HCT116 (cell line): ENCODE results near the gene NINJ2. TPM values are rescaled to one million over a fixed set of nuclear protein-coding genes. Genes with fewer than 3 reads are reported as not detected.

Source experiments
- ATAC-seq: fragments of 200-7000 bp; cut with Tn5 transposase; 2 replicates; pipeline ENCODE4 v1.9.1; 2020; ENCODE audit warnings: mild to moderate bottlenecking, moderate library complexity
- BruUV-seq: library from RNA; stranded (reverse); fragments of 400-500 nt; replicated peaks from 2 replicates; lab custom pipeline; 2021; lab: Mats Ljungman, UMichigan
- CTCF ChIA-PET: fragments of 300-600 bp; sonication (Branson Sonifier 250); formaldehyde crosslinking; loops from one replicate; lab custom pipeline; 2021; ENCODE audit warnings: antibody characterized with exemption; lab: Charles Lee
- POLR2A ChIA-PET: fragments of 300-600, 350-600 bp; sonication (Branson Sonifier 250); formaldehyde crosslinking; loops from one replicate; lab custom pipeline; 2021; ENCODE audit warnings: antibody characterized with exemption; lab: Charles Lee
- RAD21 ChIA-PET, 2 experiments: fragments of 300-600 bp; sonication (Branson Sonifier 250); formaldehyde crosslinking; loops; one replicate each; lab custom pipeline; 2023; ENCODE audit warnings: low total read pairs in 2 of 2; ENCODE audit not compliant: uncharacterized antibody in 2 of 2, unreplicated experiment in 2 of 2, low non-redundant PET in 1 of 2; lab: Charles Lee
- DNase-seq: peaks from one replicate; pipeline ENCODE4 v3.0.0-alpha.2; 2010; ENCODE audit warnings: low read depth, low spot score
- H2AFZ ChIP-seq: fragments of 200-600 bp; shearing (Covaris generic), sonication (generic); 2 replicates; pipeline ENCODE4 v1.6.1; 2017; ENCODE audit warnings: low read depth, mixed run types, mixed read lengths, antibody characterized with exemption, low read length; ENCODE audit not compliant: poor library complexity, severe bottlenecking
- H3K27ac ChIP-seq: 2 replicates; pipeline ENCODE4 v1.5.1; 2012; ENCODE audit warnings: low read depth, low read length
- H3K27me3 ChIP-seq: fragments of 200-600 bp; sonication (generic); 2 replicates; pipeline ENCODE4 v1.6.1; 2016; ENCODE audit warnings: mixed run types, low read length, mixed read lengths; ENCODE audit not compliant: insufficient read depth
- H3K36me3 ChIP-seq, 2 experiments: fragments of 200-500 bp in 1 of 2; fragments of 200-600 bp in 1 of 2; sonication (Bioruptor generic) in 1 of 2; sonication (generic) in 1 of 2; 2 replicates each; pipeline versions ENCODE4 v1.5.1 to v1.6.1; 2014 to 2016; ENCODE audit warnings: low read length in 2 of 2, inconsistent platforms in 1 of 2, mixed read lengths in 1 of 2, mixed run types in 1 of 2; ENCODE audit not compliant: insufficient read depth in 2 of 2, control insufficient read depth in 1 of 2
- H3K4me1 ChIP-seq, 2 experiments: fragments of 200-600 bp in 1 of 2; sonication (generic) in 1 of 2; 2 replicates each; pipeline versions ENCODE4 v1.5.1 to v1.6.1; 2012 to 2017; ENCODE audit warnings: low read length in 2 of 2, inconsistent platforms in 1 of 2, mild to moderate bottlenecking in 1 of 2, mixed read lengths in 1 of 2, mixed run types in 1 of 2, moderate library complexity in 1 of 2; ENCODE audit not compliant: insufficient read depth in 2 of 2, control insufficient read depth in 1 of 2
- H3K4me2 ChIP-seq: fragments of 200-600 bp; sonication (generic); 2 replicates; pipeline ENCODE4 v1.6.1; 2017; ENCODE audit warnings: mixed run types, low read length, mixed read lengths
- H3K4me3 ChIP-seq, 2 experiments: fragments of 200-600 bp in 1 of 2; sonication (generic) in 1 of 2; replicated peaks in 1 of 2; 2 replicates each; pipeline ENCODE4 v1.5.1; 2011 to 2016; ENCODE audit warnings: low read length in 2 of 2, control low read depth in 1 of 2, low read depth in 1 of 2, mild to moderate bottlenecking in 1 of 2, mixed read lengths in 1 of 2, mixed run types in 1 of 2
- H3K79me2 ChIP-seq: fragments of 200-600 bp; sonication (generic); 2 replicates; pipeline ENCODE4 v1.6.1; 2017; ENCODE audit warnings: mild to moderate bottlenecking, mixed run types, low read length, moderate library complexity, mixed read lengths; ENCODE audit not compliant: insufficient read depth
- H3K9ac ChIP-seq: fragments of 200-600 bp; sonication (generic); 2 replicates; pipeline ENCODE4 v1.6.1; 2016; ENCODE audit warnings: low read length, mixed read lengths
- H3K9me2 ChIP-seq: fragments of 200-600 bp; sonication (generic), shearing (Covaris generic); 2 replicates; pipeline ENCODE4 v1.6.1; 2017; ENCODE audit warnings: mixed run types, mild to moderate bottlenecking, moderate library complexity; ENCODE audit not compliant: insufficient read depth
- H3K9me3 ChIP-seq, 2 experiments: fragments of 200-500 bp in 1 of 2; fragments of 200-600 bp in 1 of 2; sonication (Bioruptor generic) in 1 of 2; sonication (generic) in 1 of 2; 2 replicates each; pipeline ENCODE4 v1.6.1; 2014 to 2017; ENCODE audit warnings: low read length in 2 of 2, mixed read lengths in 2 of 2, inconsistent platforms in 1 of 2, low read depth in 1 of 2, mild to moderate bottlenecking in 1 of 2, mixed run types in 1 of 2, moderate library complexity in 1 of 2; ENCODE audit not compliant: control insufficient read depth in 1 of 2, insufficient read depth in 1 of 2
- H4K20me1 ChIP-seq: fragments of 200-600 bp; sonication (generic), shearing (Covaris generic); 2 replicates; pipeline ENCODE4 v1.6.1; 2017; ENCODE audit warnings: mixed run types, mild to moderate bottlenecking, moderate library complexity; ENCODE audit not compliant: insufficient read depth
- CEBPB ChIP-seq: IDR thresholded peaks from 2 replicates; pipeline ENCODE4 v1.6.1; 2012; ENCODE audit warnings: low read depth
- ELF1 ChIP-seq: IDR thresholded peaks from 2 replicates; pipeline ENCODE4 v1.6.1; 2012; ENCODE audit warnings: low read depth, borderline replicate concordance
- EZH2 ChIP-seq: fragments of 200-600 bp; sonication (generic); IDR thresholded peaks from 2 replicates; pipeline ENCODE4 v1.6.1; 2017; ENCODE audit warnings: antibody characterized with exemption, mixed run types
- EZH2phosphoT487 ChIP-seq: fragments of 200-600 bp; IDR thresholded peaks from 2 replicates; pipeline ENCODE4 v1.6.1; 2018; ENCODE audit warnings: antibody characterized with exemption, borderline replicate concordance
- JUND ChIP-seq: IDR thresholded peaks from 2 replicates; pipeline ENCODE4 v1.6.1; 2012
- POLR2A ChIP-seq: IDR thresholded peaks from 2 replicates; pipeline ENCODE4 v1.7.0; 2011; ENCODE audit warnings: borderline replicate concordance; ENCODE audit not compliant: insufficient read depth, insufficient read length; ENCODE audit errors: extremely low read depth
- RAD21 ChIP-seq: IDR thresholded peaks from 2 replicates; pipeline ENCODE4 v1.6.1; 2012; ENCODE audit warnings: low read depth, mild to moderate bottlenecking
- SIN3A ChIP-seq: IDR thresholded peaks from 2 replicates; pipeline ENCODE4 v1.6.1; 2012; ENCODE audit warnings: low read depth
- SP1 ChIP-seq: IDR thresholded peaks from 2 replicates; pipeline ENCODE4 v1.6.1; 2012; ENCODE audit warnings: low read depth
- SRF ChIP-seq: IDR thresholded peaks from 2 replicates; pipeline ENCODE4 v1.6.1; 2012; ENCODE audit warnings: low read depth
- YY1 ChIP-seq: IDR thresholded peaks from 2 replicates; pipeline ENCODE4 v1.6.1; 2011; ENCODE audit warnings: low read length, low read depth, moderate library complexity, mild to moderate bottlenecking; ENCODE audit not compliant: insufficient replicate concordance; ENCODE audit errors: extremely low read depth
- ZFX ChIP-seq: fragments of 450-650 bp; IDR thresholded peaks from 2 replicates; pipeline ENCODE4 v1.6.1; 2017
- intact Hi-C: fragments of 100-400 bp; cut with micrococcal nuclease; formaldehyde crosslinking; loops from 2 replicates; pipeline ENCODE4 v1.10.0; 2022
- total RNA-seq: library from RNA; stranded (reverse); gene quantifications from one replicate; pipeline ENCODE4 v1.2.1, GENCODE V29; 2021; ENCODE audit not compliant: unreplicated experiment
- TF ChIP-seq, protein P1 (sequence below): IDR thresholded peaks from 2 replicates; pipeline ENCODE4 v1.6.1; 2011; ENCODE audit warnings: mild to moderate bottlenecking, low read length, moderate library complexity; ENCODE audit not compliant: insufficient replicate concordance; ENCODE audit errors: extremely low read depth
- TF ChIP-seq, protein P2 (sequence below): IDR thresholded peaks from 2 replicates; pipeline ENCODE4 v1.6.1; 2012; ENCODE audit warnings: low read depth

Gene NINJ2
- total RNA-seq, 1 experiment from 2014 or later: not detected

DNA sequence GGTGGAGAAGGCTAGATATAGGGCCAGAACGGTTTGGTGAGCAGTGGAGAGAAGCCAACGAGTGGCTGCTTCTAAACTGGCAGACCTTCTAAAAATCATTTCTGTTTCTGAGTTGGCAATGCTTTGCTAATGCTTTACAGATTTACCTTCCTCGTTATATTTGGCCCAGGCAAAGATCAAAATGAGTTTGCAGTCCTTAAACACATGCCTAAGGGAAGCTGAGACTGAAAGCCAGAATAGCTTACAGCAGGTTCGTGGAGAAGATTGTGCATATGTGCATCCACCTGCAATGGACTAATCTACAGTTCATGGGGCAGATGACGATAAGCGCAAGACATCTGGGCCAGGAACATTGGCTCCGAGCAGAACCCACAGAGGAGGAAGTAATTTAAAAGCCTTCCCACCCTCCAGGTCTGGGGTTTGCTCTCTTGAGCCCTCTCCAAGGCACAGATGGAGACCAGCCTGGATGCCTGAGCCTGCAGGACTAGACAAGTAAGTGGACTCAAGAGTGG lies 99.4 kb downstream of the NINJ2 start:
- ChIA-PET CTCF (no interaction called here), POLR2A (no interaction called here), RAD21 (interaction anchor here in 1 of 2 experiments (0.6 kb wide), 1 partner anchor 17 kb away, joined by 3 read pairs; no protein-coding TSS in a partner anchor)
- DNase-seq (no peak), ATAC-seq (no peak)
- no TSS peak for BruUV-seq
- no peak overlapping the region for H3K9ac ChIP-seq
- H3K36me3 ChIP-seq: no peaks in the 10 kb centered on the region
- intact Hi-C loops: no loop called here
- H2AFZ ChIP-seq: no peak overlapping the region
- TF ChIP-seq ELF1 (no peak), RAD21 (no peak), POLR2A (no peak)
- no peaks in the 10 kb centered on the region for H3K4me1 ChIP-seq
- H3K9me2 ChIP-seq: no peaks in the 10 kb centered on the region
- no peaks in the 10 kb centered on the region for H3K27me3 ChIP-seq
- H3K9me3 ChIP-seq: no peaks in the 10 kb centered on the region
- no peaks in the 10 kb centered on the region for H3K79me2 ChIP-seq
- H3K4me3 ChIP-seq: no peak overlapping the region
- H4K20me1 ChIP-seq: no peaks in the 10 kb centered on the region
- H3K27ac ChIP-seq: no peak overlapping the region
- no peak overlapping the region for H3K4me2 ChIP-seq

DNA sequence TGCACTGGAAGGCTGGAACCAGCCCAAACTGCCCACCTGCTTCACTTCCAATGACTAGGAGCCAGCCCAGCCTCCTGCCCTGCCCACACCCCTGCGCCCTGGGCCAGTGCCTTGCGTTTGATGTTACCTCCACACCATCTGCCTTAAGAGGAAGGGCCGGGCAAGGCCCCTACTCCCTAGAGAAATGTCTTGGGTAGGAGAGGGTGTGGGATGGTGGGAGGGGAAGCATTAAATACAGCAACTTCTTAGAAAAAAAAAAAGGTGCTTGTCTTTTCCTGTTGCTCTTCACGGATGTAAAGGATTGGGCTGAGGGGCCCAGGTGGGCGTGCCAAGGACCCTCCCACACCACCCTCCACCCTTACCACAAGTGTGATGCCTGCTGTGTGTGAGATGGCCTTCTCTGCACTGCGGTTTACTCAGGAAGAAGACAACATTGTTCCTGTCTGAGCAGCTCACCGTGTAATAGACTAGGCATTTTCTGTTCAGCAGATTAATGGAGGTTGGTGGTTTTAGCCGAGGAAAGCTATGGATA lies 99.9 kb downstream of the NINJ2 start:
- POLR2A ChIA-PET: no interaction called here
- Histone ChIP-seq H3K36me3 (no peaks in the 10 kb centered on the region), H3K9me3 (no peaks in the 10 kb centered on the region), H3K27me3 (no peaks in the 10 kb centered on the region), H4K20me1 (no peaks in the 10 kb centered on the region), H3K4me3 (no peak overlapping the region), H2AFZ (no peak overlapping the region), H3K79me2 (no peaks in the 10 kb centered on the region), H3K9me2 (no peaks in the 10 kb centered on the region), H3K4me2 (no peak overlapping the region), H3K27ac (no peak overlapping the region), H3K9ac (no peak overlapping the region), H3K4me1 (no peaks in the 10 kb centered on the region)
- DNase-seq (no peak), ATAC-seq (no peak)
- intact Hi-C loops: no loop called here
- RAD21 ChIA-PET: no interaction called here
- CTCF ChIA-PET: no interaction called here
- BruUV-seq: no TSS peak
- TF ChIP-seq JUND (no peak), SRF (no peak), ZFX (no peak), CEBPB (no peak), SP1 (no peak), RAD21 (no peak), EZH2phosphoT487 (no peak), YY1 (no peak), EZH2 (no peak), SIN3A (no peak)
- TF ChIP-seq, protein P1, sequence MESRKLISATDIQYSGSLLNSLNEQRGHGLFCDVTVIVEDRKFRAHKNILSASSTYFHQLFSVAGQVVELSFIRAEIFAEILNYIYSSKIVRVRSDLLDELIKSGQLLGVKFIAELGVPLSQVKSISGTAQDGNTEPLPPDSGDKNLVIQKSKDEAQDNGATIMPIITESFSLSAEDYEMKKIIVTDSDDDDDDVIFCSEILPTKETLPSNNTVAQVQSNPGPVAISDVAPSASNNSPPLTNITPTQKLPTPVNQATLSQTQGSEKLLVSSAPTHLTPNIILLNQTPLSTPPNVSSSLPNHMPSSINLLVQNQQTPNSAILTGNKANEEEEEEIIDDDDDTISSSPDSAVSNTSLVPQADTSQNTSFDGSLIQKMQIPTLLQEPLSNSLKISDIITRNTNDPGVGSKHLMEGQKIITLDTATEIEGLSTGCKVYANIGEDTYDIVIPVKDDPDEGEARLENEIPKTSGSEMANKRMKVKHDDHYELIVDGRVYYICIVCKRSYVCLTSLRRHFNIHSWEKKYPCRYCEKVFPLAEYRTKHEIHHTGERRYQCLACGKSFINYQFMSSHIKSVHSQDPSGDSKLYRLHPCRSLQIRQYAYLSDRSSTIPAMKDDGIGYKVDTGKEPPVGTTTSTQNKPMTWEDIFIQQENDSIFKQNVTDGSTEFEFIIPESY: no peak
- TF ChIP-seq, protein P2, sequence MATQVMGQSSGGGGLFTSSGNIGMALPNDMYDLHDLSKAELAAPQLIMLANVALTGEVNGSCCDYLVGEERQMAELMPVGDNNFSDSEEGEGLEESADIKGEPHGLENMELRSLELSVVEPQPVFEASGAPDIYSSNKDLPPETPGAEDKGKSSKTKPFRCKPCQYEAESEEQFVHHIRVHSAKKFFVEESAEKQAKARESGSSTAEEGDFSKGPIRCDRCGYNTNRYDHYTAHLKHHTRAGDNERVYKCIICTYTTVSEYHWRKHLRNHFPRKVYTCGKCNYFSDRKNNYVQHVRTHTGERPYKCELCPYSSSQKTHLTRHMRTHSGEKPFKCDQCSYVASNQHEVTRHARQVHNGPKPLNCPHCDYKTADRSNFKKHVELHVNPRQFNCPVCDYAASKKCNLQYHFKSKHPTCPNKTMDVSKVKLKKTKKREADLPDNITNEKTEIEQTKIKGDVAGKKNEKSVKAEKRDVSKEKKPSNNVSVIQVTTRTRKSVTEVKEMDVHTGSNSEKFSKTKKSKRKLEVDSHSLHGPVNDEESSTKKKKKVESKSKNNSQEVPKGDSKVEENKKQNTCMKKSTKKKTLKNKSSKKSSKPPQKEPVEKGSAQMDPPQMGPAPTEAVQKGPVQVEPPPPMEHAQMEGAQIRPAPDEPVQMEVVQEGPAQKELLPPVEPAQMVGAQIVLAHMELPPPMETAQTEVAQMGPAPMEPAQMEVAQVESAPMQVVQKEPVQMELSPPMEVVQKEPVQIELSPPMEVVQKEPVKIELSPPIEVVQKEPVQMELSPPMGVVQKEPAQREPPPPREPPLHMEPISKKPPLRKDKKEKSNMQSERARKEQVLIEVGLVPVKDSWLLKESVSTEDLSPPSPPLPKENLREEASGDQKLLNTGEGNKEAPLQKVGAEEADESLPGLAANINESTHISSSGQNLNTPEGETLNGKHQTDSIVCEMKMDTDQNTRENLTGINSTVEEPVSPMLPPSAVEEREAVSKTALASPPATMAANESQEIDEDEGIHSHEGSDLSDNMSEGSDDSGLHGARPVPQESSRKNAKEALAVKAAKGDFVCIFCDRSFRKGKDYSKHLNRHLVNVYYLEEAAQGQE: no peak
